NCI-H1048 (cell line): ENCODE results near the gene ISOC1.

Source experiments
- DNase-seq: peaks from one replicate; lab custom pipeline; 2025; lab: John Stamatoyannopoulos, UW

The ISOC1 gene

GRCh38 chr5:129125819-129126218 lies 31.3 kb downstream of the ISOC1 start:
- DNase-seq, result no peak

GRCh38 chr5:129133553-129133952 lies 39.0 kb downstream of the ISOC1 start:
- no peak for DNase-seq

- no peak for DNase-seq
These were observed 41.1 kb downstream of the ISOC1 start for GRCh38 chr5:129135633-129136032.

GRCh38 chr5:129137637-129138036 lies 43.1 kb downstream of the ISOC1 start:
- DNase-seq, result no peak

- DNase-seq, result no peak
These were observed 46.5 kb downstream of the ISOC1 start for GRCh38 chr5:129141078-129141477.

DNA sequence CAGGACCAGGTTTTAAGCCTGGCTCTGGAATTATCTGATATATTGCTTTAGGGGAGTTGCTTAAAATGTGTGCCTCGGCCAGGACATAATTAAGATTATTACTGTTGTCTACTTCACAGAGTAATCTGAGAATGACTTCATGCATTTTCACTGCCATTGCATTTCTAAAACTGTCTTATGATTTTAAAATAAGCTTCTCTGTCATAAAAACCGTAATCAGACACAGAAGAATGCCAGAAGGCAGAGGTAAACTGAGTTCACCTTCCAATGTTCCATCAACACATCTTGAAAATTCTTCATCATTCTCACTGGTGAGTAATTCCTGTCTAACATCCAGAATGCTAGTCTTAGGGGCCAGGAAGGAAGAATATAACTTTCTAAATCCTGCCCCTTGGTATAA lies 47.1 kb downstream of the ISOC1 start:
- DNase-seq, result no peak

DNA sequence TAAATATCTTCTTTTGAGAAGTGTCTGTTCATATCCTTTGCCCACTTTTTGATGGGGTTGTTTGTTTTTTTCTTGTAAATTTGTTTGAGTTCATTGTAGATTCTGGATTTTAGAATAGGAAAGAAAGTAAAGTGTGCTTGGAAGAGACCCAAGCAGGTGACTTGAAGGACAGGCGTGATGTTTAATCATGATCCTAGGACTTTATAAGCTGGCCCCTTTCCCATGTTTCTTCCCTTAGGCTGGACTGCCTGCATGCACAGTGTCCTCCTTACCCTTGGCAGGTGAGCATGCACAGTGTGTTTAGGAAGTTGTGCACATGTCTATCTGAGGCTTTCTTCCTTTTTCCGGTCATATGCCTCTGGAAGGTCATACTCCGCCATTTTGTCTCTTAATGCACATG lies 61.3 kb downstream of the ISOC1 start:
- DNase-seq, result no peak

- DNase-seq, result no peak
These were observed 67.3 kb downstream of the ISOC1 start for GRCh38 chr5:129161830-129162229.
